H1 (cell line): ENCODE results near the gene ZBED5. TPM values are rescaled to one million over a fixed set of nuclear protein-coding genes. Genes with fewer than 3 reads are reported as not detected.
A peak's percentile ranks its signal among the peaks of the same experiment; 100 is the strongest.

Experiments
- ASH2L ChIP-seq: fragments of 200-600, 300-600 bp; sonication (generic); IDR thresholded peaks from one replicate; pipeline ENCODE4 v1.7.1; 2017; ENCODE audit warnings: low read length
- EP300 ChIP-seq, 2 experiments: IDR thresholded peaks; 1 replicate in 1 of 2; 2 replicates in 1 of 2; pipeline ENCODE4 v1.6.1; 2011 to 2012; ENCODE audit warnings: low read depth in 2 of 2, low read length in 2 of 2, mild to moderate bottlenecking in 2 of 2, borderline replicate concordance in 1 of 2, inconsistent platforms in 1 of 2, moderate library complexity in 1 of 2
- KDM4A ChIP-seq: IDR thresholded peaks from one replicate; pipeline ENCODE4 v1.7.1; 2012; ENCODE audit warnings: low read depth, mild to moderate bottlenecking, moderate library complexity, low read length, inconsistent platforms; ENCODE audit not compliant: severe bottlenecking
- MAFK ChIP-seq: IDR thresholded peaks from 2 replicates; pipeline ENCODE4 v1.6.1; 2012; ENCODE audit warnings: low read depth, mild to moderate bottlenecking, improper control_type of control experiment, low read length
- PHF8 ChIP-seq: fragments of 200-600 bp; sonication (generic); conservative IDR thresholded peaks from 2 replicates; pipeline ENCODE4 v1.7.1; 2012; ENCODE audit warnings: low read depth, mild to moderate bottlenecking, inconsistent platforms, low read length, moderate library complexity
- RAD21 ChIP-seq, 2 experiments: IDR thresholded peaks in 1 of 2; conservative IDR thresholded peaks in 1 of 2; 2 replicates each; pipeline ENCODE4 v1.6.1; 2011; ENCODE audit warnings: low read depth in 2 of 2, low read length in 2 of 2, improper control_type of control experiment in 1 of 2, inconsistent platforms in 1 of 2, mild to moderate bottlenecking in 1 of 2, moderate library complexity in 1 of 2
- SRF ChIP-seq: IDR thresholded peaks from 2 replicates; pipeline ENCODE4 v1.6.1; 2011; ENCODE audit warnings: mild to moderate bottlenecking, low read depth, low read length, moderate library complexity
- TAF7 ChIP-seq: optimal IDR thresholded peaks from 2 replicates; pipeline ENCODE3; 2011; ENCODE audit warnings: low read depth, mild to moderate bottlenecking, inconsistent platforms, low read length, moderate library complexity, borderline replicate concordance
- TBP ChIP-seq: IDR thresholded peaks from 2 replicates; pipeline ENCODE4 v1.6.1; 2011; ENCODE audit warnings: low read depth, low read length, improper control_type of control experiment
- TEAD4 ChIP-seq: IDR thresholded peaks from 2 replicates; pipeline ENCODE4 v1.6.1; 2012; ENCODE audit warnings: low read depth, low read length, inconsistent platforms, mixed read lengths
- polyA plus RNA-seq, 7 experiments: library from polyadenylated mRNA; depleted of rRNA in 3 of 7; stranded (reverse) in 5 of 7; unstranded in 2 of 7; fragments of >200 nt in 5 of 7; fragments of 200-250 nt in 2 of 7; gene quantifications; 1 replicate in 5 of 7; 2 replicates in 1 of 7; 4 replicates in 1 of 7; pipeline versions ENCODE4 v1.2.1 to v1.2.3, GENCODE V29; 2011 to 2013; ENCODE audit warnings: missing spikeins in 2 of 7, mixed read lengths in 2 of 7
- total RNA-seq: library from RNA; stranded (reverse); fragmentation: NEBNext Ultra II Directional; extraction: Animal tissue kit (Norgen Biotek cat#: 25700); gene quantifications from 2 replicates; pipeline ENCODE4 v1.2.1, GENCODE V29; 2021
- TF ChIP-seq, protein P1 (sequence below): IDR thresholded peaks from 2 replicates; pipeline ENCODE4 v1.6.1; 2012; ENCODE audit warnings: inconsistent platforms
- TF ChIP-seq, protein P2 (sequence below): IDR thresholded peaks from 2 replicates; pipeline ENCODE4 v1.6.1; 2012; ENCODE audit warnings: inconsistent platforms
- TF ChIP-seq, protein P3 (sequence below): IDR thresholded peaks from 2 replicates; pipeline ENCODE4 v1.6.1; 2011; ENCODE audit warnings: low read depth, mild to moderate bottlenecking, low read length; ENCODE audit not compliant: insufficient read depth

ZBED5 gene
- total and polyA plus RNA-seq, 2 of the 8 experiments (the other 6 are each of a cell fraction or from before 2014, with no cell fraction given) = 54.2 to 94.7 TPM

DNA sequence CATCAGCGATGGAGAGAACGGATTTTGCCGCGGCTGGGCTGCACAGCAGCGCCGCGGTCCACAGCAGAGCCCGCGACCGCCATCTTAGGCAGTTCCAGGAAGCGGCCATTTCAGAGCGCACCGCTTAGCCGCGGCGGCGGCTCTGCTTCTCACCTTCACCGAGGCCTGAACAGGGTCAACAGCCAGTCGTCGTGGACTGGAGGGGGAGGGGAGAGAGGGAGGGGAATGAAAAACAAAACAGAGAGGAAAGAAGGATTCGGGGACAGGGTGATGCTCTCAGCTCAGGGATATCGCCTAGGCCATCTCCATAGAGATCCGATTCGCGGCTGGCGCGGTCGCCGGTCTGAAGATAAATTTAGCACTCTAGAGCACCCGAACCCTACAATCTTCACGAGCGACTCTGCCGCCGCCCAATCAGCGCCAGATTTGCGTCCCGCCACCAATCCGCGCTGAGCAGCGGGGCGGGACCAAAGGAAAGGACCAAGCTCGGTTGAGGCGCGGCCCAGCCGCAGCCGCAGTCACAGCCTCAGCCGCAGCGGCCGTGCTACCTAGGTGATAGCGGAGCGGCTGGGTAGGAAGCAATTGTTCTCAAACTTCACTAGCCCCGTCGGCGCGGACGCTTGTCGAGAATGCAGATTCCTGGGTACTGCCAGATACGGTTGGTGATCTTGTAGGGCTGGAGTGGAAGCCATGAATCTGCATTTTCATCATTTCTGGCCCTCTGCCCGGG, at the start of gene ZBED5 (continued):
- TF ChIP-seq, protein P1, sequence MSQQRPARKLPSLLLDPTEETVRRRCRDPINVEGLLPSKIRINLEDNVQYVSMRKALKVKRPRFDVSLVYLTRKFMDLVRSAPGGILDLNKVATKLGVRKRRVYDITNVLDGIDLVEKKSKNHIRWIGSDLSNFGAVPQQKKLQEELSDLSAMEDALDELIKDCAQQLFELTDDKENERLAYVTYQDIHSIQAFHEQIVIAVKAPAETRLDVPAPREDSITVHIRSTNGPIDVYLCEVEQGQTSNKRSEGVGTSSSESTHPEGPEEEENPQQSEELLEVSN = no peak
- peak; percentile 93 for TF ChIP-seq TEAD4
- TF ChIP-seq PHF8 = peak; percentile 76
- TF ChIP-seq, protein P2, sequence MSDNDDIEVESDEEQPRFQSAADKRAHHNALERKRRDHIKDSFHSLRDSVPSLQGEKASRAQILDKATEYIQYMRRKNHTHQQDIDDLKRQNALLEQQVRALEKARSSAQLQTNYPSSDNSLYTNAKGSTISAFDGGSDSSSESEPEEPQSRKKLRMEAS = peak; percentile 22; the same call in 1 of the 2 replicates
- TF ChIP-seq KDM4A = peak; percentile 10
- peak; percentile 77 for TF ChIP-seq TAF7
- 0 out of 4 replicates have a peak, but pooled peaks have one; percentile 4 for TF ChIP-seq RAD21 (IDR thresholded peaks at IDR 0.05 in 1 of 2, conservative IDR thresholded peaks at IDR 0.05 in 1 of 2; ENCODE audit: low read depth in 2 of 2, low read length in 2 of 2)
- no peak for TF ChIP-seq SRF
- TF ChIP-seq, protein P3, sequence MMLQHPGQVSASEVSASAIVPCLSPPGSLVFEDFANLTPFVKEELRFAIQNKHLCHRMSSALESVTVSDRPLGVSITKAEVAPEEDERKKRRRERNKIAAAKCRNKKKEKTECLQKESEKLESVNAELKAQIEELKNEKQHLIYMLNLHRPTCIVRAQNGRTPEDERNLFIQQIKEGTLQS = 0 out of 2 replicates have a peak, but pooled peaks have one; percentile 14
- TF ChIP-seq TBP = peak; percentile 80
- TF ChIP-seq MAFK = no peak
- peak; percentile 80 for TF ChIP-seq ASH2L
- TF ChIP-seq EP300 (IDR thresholded peaks at IDR 0.05; ENCODE audit: borderline replicate concordance in 1 of 2, low read depth in 2 of 2, low read length in 2 of 2) = no peak
